ENCODE results near the gene RGS3.
A peak's percentile ranks its signal among the peaks of the same experiment; 100 is the strongest.

The RGS3 gene

GRCh38 chr9:113592876-113593575, 129.5 kb downstream of the RGS3 start:
- TF ChIP-seq CTCF (conservative IDR thresholded peaks at IDR 0.05; ENCODE audit: low read depth, low read length), result no peak
- DNase-seq (ENCODE audit: low read depth), result no peak
- no peak overlapping the region for H3K4me3 ChIP-seq (ENCODE audit: low read depth, low read length)

- DNase-seq (ENCODE audit: low read depth), result peak; percentile 98
- no peak for TF ChIP-seq CTCF (conservative IDR thresholded peaks at IDR 0.05; ENCODE audit: low read depth, low read length)
- peak overlapping the region; percentile 71 for H3K4me3 ChIP-seq (ENCODE audit: low read depth, low read length)
Observed at GRCh38 chr9:113593682-113594281, 130.3 kb downstream of the RGS3 start.

- DNase-seq (ENCODE audit: low read depth), result no peak
- no peak for TF ChIP-seq CTCF (conservative IDR thresholded peaks at IDR 0.05; ENCODE audit: low read depth, low read length)
- H3K4me3 ChIP-seq (ENCODE audit: low read depth, low read length), result peak overlapping the region; percentile 71
Observed at GRCh38 chr9:113594484-113595299, 131.2 kb downstream of the RGS3 start.

- H3K4me3 ChIP-seq (ENCODE audit: low read depth, low read length), result no peak overlapping the region
- no peak for DNase-seq (ENCODE audit: low read depth)
- no peak for TF ChIP-seq CTCF (conservative IDR thresholded peaks at IDR 0.05; ENCODE audit: low read depth, low read length)
Observed at GRCh38 chr9:113596616-113597320, 133.2 kb downstream of the RGS3 start.

- no peak for TF ChIP-seq CTCF (conservative IDR thresholded peaks at IDR 0.05; ENCODE audit: low read depth, low read length)
- no peak for DNase-seq (ENCODE audit: low read depth)
- H3K4me3 ChIP-seq (ENCODE audit: low read depth, low read length), result no peak overlapping the region
Observed at GRCh38 chr9:113597390-113598241, 134.1 kb downstream of the RGS3 start.

- DNase-seq (ENCODE audit: low read depth), result no peak
- no peak for TF ChIP-seq CTCF (conservative IDR thresholded peaks at IDR 0.05; ENCODE audit: low read depth, low read length)
- H3K4me3 ChIP-seq (ENCODE audit: low read depth, low read length), result no peak overlapping the region
Observed at GRCh38 chr9:113598451-113598850, 134.9 kb downstream of the RGS3 start.

All from choroid plexus epithelial cell (primary cell).